ENCODE measurements around the gene KCNG1.
"Not testable (repeated sequence)": the region's sequence is repeated elsewhere in the genome, so short reads cannot be mapped to it uniquely, and the experiment has no call there.

Gene KCNG1

DNA sequence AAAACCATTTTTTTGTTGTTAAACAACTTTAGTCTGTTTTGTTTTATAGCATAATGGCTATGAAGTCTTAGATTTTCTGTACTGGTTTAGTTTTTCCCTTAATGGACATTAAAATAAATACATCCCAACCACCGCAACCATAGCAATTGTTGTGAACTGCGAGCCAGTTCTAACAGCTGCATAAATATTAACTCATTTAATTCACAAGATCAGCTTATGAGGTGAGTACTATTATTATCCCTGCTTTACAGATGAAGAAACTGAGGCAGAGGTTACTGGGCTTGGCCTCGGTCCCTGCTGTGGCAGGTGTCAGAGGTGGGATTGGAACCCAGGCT lies 41.2 kb downstream of the KCNG1 start:
- no peak for DNase-seq (ENCODE audit: low spot score)

DNA sequence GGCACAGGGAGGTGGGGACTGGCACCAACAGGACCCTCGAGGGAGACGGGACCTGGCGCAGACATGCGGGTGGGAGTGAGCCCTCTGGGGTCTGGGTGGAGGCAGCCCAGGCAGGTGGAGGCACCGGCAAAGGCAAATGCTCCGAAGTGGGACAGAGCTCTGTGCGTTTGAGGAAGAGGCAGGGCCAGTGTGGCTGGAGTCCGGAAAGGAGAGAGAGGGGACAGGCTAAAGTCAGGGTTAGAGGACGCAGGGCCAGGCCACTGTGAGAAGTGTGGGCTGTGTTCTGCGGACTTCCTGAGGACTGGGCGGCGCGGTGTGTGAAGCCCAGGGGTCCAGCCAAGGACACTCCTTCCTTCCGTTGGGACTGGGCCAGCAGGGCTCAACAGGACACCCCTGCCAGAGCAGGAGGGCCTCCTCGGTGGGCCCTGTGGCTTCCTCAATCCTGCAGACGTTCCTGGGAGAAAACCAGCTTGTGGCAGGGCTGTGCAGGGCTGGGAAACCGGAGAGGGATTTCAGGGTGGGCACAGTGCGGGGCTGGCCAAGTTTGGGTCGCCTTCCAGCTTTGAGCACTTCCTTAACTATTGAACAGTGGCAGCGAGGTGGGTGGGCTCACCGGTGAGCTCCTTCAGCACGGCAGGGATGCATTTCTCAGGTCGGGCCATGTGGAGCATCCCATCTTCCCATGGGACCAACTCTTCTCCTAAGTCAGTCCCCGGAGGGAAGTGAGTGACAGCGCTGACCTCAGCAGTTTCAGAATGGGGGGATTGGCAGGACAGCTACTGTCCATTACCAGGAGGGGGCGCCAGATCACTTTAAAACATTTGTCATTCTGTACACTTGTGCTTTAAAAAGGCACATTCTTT lies 41.8 kb downstream of the KCNG1 start:
- no peak for DNase-seq (ENCODE audit: low spot score)

DNA sequence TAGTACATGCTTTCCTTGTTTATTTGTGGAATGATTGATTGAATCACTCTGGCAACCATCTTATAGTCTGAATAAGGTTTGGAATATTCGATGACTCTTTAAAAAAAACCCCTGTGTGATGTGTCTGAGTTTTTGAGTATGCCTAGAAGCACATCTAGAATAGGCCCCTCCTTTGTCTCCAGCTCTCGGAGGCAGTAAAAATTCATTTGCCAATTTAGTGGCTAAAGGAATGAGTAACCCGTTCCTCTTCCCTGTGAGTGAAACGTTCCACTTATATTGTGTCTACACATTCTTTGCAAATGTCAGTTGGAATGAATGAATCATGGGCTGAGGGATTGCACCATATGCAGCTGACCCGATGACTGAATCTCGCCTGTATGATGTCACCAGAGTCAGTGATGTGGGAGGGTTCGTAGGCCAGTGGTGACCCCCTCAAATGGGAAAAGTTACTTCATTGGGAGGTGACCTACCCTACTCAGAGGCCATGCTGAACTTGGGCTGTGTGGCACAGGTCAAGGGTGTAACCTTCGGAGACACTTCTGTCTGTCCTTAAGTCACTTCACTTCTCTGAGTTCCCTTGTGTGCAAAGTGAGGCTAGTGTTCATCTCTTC lies 42.7 kb downstream of the KCNG1 start:
- no peak for DNase-seq (ENCODE audit: low spot score)

DNA sequence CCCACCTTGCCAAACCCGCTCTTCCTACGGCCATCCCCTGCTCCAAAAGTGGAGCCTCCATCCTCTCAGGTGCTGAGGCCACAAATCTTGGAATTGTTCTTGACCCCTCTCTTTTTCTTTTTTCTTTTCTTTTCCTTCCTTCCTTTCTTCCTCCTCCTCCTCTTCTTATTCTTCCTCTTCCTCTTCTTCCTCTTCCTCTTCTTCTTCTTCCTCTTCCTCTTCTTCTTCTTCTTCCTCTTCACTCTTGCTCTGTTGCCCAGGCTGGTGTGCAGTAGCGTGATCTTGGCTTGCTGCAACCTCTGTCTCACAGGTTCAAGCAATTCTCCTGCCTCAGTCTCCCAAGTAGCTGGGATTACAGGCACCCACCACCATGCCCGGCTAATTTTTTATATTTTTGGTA lies 44.4 kb downstream of the KCNG1 start:
- DNase-seq (ENCODE audit: low spot score), result not testable (repeated sequence)

DNA sequence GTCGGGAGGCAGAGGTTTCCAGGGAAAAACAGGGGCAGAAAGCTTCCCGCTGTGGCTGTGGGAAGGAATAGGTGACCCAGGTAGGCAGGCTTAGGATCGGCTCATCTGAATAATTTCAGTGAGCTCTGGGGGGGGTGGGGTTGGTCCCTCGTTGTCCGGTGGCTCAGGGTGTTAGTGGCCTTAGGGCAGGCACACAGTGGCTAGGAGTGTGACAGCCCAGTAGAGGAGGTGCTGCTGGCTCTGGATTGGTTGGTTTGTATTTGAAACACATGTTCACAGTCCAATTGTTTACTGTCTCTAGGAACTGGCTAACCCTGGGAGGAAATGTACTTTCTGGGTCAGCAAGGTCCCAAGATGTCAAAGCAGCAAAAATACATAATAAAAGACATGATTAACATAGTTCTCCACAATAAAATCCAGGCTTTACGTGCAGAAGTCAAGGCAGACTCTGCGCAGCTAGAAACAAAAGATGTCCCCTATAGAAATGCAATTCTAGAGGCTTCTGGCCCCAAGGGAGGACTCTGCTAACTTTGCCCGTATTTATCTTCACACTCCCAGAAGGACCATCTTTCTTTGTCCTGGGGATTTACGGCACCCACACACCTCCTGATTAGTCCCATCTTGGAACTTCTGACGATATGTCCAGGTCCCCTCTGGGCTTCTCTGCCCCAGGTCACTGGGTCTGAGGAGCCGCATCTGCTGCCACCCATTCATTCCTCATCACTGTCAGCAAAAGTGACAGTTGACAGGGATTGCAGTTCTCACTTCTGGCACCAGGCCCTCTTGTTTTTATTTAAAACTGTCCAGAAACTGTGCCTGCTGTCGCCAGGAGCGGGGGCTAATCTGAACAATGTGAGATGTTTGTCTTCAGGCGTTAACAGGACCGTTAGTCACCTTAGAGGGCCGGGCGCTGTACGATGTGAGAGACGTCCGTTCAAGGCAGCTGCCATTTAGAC lies 45.6 kb downstream of the KCNG1 start:
- DNase-seq (ENCODE audit: low spot score), result no peak

DNA sequence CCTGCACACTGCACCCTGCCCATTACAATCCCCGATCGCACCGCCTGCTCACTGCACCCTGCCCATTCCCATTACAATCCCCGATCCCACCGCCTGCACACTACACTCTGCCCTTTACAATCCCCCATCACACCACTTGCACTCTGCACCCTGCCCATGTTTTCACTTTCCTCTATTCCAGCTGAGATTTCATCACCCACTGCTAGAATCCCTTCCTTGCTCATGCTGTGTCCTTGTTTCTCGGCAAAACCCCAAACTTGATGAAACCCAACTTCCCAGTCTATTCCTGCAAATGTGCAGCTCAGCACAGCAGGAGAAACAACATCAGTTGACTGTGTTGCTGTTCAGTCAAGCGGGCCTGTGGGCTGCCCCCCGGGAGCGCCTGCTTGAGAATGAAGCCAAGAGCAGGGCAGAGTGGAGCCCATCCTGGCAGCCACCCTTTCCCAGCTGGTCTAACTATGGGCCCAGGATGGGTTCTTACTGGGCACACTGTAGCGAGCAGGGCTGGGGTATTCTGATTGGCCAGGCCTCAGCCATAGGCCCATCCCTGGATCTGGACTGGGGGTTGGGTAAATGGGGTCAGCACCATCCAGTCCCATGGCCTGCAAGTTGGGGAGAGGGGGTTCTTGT lies 47.1 kb downstream of the KCNG1 start:
- no peak for DNase-seq (ENCODE audit: low spot score)

DNA sequence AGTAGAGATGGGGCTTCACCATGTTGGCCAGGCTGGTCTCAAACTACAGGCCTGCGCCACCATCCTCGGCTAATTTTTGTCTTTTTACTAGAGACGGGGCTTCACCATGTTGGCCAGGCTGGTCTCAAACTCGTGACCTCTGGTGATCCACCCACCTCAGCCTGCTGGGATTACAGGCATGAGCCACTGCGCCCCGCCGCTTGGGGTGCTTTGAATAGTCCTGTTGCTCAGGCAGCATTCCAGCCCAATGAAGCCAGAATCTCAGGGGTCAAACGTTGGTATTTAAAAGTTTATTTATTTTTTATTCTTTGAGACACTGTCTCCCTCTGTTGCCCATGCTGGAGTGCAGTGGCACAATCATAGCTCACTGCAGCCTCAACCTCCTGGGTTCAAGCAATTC lies 53.0 kb downstream of the KCNG1 start:
- no peak for DNase-seq (ENCODE audit: low spot score)

DNA sequence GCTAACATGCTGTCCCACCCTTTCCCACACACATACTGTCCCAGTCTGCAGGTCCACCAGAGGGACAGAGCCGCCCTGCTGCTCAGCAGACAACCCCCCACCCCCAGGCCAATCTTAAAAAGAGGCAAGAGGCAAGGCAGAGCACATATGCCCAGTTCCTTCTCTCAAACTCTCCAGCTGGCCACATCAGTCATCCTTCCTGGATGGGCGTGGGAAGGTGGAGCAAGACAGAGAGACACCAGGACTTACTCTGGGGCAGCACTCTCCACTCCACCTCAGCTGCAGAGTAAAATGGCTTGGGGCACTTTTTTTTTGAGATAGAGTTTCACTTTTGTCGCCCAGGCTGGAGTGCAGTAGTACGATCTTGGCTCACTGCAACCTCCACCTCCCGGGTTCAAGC lies 53.5 kb downstream of the KCNG1 start:
- DNase-seq (ENCODE audit: low spot score), result no peak

DNA sequence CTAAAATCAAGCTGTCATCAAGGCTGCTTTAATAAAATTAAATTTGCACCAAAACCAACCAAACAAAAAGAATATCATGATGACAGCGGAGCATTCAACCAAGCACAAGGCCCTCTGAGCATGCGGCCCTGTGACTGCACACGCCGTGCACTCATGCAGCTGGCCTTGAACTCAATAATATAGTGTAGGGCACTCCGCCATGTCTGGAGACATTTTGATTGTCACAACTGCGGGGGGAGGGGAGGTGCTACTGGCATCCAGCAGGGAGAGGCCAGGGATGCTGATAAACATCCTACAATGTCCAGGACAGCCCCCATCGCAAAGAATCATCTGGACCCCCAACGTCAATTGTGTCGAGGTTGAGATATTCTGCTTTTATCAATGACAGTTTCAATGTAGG lies 54.6 kb downstream of the KCNG1 start:
- DNase-seq (ENCODE audit: low spot score), result no peak

DNA sequence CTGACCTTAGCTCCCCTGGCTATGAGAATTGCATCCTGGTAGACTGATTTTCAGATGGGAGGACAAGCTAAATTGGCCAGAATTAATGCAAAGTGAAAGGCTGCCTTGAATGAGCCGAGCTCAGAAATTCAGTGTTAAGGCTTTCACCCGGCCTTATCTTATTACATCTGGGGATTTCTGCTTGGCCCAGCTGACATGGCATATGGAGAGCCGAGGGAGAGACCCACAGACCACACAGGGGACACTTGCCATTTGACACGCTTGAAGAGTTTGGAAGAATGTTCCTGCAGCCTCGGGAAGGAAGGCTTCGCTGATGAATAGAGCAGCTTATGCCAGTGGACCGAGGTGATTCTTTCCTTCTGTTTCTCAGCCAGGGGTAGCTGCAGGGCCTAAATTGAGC lies 55.3 kb downstream of the KCNG1 start:
- no peak for DNase-seq (ENCODE audit: low spot score)

DNA sequence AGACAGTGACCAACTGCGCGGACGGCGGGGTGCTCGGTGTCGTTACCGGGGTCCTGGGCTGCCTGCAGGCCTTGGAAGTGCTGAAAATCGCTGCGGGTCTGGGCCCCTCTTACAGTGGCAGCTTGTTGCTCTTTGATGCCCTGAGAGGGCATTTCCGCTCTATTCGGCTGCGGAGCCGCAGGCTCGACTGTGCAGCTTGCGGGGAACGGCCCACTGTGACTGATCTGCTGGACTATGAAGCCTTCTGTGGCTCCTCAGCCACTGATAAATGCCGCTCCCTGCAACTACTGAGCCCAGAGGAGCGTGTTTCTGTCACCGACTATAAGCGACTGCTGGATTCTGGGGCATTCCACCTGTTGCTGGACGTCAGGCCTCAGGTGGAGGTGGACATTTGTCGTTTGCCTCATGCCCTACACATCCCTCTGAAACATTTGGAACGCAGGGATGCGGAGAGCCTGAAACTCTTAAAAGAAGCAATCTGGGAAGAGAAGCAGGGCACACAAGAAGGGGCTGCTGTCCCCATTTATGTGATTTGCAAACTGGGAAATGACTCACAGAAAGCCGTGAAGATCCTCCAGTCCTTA lies 63.3 kb downstream of the KCNG1 start:
- DNase-seq (ENCODE audit: low spot score), result no peak

DNA sequence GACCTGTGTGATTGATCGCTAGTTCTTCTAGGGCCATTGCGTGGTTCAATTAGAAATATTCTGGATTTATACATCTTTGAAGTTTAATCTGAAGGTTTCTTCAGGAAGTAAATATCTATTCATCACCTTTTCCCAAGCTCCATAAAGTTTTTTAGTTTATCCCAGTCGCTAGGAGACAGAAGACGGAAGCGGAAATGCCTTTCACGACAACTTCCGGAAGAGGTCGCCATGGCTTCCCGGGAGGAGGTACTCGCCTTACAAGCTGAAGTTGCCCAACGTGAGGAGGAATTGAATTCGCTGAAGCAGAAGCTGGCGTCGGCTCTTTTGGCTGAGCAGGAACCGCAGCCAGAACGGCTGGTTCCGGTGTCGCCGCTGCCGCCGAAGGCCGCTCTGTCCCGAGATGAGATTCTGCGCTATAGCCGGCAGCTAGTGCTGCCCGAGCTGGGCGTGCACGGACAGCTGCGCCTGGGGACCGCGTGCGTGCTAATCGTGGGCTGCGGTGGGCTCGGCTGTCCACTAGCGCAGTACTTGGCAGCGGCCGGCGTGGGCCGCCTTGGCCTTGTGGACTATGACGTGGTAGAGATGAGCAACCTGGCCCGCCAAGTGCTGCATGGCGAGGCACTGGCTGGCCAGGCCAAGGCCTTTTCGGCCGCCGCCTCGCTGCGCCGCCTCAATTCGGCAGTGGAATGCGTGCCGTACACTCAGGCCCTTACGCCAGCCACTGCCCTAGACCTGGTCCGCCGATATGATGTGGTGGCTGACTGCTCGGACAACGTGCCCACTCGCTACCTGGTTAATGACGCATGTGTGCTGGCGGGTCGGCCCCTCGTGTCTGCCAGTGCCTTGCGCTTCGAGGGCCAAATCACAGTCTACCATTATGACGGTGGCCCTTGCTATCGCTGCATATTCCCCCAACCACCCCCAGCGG lies 64.0 kb downstream of the KCNG1 start, which contains the start of gene MOCS3:
Gene MOCS3, plus strand, starts transcription at position 204 of the 928 bp plus-strand sequence. Its CDS starts 25 bp downstream, at position 229.
- DNase-seq (ENCODE audit: low spot score), result peak; percentile 88

DNA sequence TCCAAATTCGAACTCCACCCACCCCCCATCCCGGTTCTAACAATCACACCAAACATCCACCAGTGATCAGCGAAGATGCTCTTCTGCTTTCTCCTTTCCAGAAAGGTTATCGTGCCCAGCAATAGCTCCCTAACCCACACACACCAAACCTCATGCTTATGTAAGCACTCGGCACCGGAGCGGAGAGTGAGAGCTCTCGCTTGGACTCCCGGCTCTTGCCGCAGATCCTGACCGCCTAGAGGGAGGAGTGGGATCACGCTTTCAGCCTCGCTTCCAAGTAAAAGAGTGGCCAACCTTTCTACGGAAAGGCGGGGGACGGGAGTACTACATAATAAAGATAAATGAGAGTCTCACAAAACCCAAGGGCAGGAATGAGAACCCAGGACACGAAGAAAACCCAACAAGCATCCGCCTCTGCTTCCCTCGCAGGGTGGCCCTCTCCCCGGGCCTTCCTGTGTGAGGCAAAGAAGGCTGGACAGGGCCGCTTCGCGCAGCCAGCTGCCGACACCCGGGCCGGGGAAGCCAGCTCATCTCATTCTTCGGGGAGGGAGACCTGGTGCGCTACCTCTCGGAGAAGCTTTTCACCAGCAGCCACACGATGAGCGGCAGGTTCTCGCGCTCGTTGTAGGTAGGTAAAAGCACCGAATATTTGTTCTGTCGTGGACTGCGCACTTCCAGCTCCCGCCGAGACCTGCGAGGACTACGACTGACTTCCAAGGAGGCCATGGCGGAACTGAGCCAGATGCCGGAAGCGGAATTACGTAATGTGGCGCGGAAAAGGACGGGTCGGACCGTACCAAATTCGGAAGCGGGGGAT lies 64.9 kb downstream of the KCNG1 start, which contains the start of gene DPM1:
Gene DPM1, minus strand, starts transcription at position 735 of the 817 bp plus-strand sequence. Its CDS starts 9 bp downstream, at position 726.
- DNase-seq (ENCODE audit: low spot score), result peak; percentile 92

DNA sequence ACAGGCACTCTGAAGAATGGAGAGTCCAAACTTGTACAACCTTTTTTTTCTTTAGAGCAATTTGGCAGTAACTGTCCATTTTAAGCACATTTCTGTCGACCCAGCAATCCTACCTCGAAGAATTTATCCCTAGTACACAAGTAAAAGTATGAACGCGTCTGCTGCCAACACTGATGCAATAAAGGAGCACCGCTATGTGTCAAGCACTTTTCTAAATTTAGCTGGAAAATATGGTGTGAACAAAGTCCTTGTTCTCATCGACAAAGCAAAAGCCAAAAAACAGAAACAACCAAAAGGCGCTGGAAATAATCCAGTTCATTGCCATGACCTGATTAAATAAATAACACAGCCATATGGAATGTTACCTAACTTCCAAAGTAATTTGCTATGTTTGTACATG lies 65.6 kb downstream of the KCNG1 start:
- DNase-seq (ENCODE audit: low spot score), result no peak

DNA sequence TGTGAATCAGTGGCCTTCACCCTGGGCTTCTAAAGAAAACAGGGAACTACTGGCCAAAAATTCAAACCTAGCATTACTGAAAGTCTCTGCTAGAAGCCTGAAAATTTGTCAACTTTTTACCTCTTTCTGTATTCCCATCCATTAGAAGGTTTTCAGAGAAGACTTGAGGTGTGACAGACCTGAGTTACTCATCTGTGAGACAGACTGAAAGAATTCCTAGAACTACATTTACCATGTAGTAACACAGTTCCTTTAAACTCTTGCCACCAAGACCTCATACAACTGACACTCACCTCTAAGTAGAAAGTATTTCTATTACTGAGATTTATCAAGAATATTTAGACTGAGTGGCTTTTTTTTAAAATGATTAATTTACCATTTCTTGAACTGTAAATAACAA lies 69.1 kb downstream of the KCNG1 start:
- DNase-seq (ENCODE audit: low spot score), result no peak
